Measurements from ENCODE around the gene STRN.

DNA sequence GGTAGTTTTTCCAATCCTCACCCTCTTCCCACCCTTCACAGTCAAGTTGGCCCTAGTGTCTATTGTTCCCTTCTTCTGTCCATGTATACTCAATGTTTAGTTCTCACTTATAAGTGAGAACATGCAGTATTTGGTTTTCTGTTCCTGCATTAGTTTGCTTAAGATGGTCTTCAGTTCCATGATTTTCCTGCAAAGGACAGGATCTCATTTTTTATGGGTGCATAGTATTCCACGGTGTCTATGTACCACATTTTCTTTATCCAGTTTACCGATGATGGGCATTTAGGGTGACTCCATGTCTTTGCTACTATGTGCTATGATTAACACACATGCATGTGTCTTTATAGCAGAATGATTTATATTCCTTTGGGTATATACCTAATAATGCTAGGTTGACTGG, 104.4 kb downstream of the STRN start:
- TF ChIP-seq, protein P1, sequence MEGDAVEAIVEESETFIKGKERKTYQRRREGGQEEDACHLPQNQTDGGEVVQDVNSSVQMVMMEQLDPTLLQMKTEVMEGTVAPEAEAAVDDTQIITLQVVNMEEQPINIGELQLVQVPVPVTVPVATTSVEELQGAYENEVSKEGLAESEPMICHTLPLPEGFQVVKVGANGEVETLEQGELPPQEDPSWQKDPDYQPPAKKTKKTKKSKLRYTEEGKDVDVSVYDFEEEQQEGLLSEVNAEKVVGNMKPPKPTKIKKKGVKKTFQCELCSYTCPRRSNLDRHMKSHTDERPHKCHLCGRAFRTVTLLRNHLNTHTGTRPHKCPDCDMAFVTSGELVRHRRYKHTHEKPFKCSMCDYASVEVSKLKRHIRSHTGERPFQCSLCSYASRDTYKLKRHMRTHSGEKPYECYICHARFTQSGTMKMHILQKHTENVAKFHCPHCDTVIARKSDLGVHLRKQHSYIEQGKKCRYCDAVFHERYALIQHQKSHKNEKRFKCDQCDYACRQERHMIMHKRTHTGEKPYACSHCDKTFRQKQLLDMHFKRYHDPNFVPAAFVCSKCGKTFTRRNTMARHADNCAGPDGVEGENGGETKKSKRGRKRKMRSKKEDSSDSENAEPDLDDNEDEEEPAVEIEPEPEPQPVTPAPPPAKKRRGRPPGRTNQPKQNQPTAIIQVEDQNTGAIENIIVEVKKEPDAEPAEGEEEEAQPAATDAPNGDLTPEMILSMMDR (IDR thresholded peaks at IDR 0.05): no peak
- no peak for TF ChIP-seq POLR2A (IDR thresholded peaks at IDR 0.05)
